Ishikawa (cell line): Measurements from ENCODE around the gene SLX1A.
"Not testable (repeated sequence)": the region's sequence is repeated elsewhere in the genome, so short reads cannot be mapped to it uniquely, and the experiment has no call there.

ENCODE experiments used
- CEBPB ChIP-seq: IDR thresholded peaks from 2 replicates; pipeline ENCODE4 v1.6.1; 2012
- CREB1 ChIP-seq: IDR thresholded peaks from 2 replicates; pipeline ENCODE4 v1.6.1; 2012; ENCODE audit warnings: low read depth
- EGR1 ChIP-seq: IDR thresholded peaks from 2 replicates; pipeline ENCODE4 v1.6.1; 2012
- EP300 ChIP-seq: IDR thresholded peaks from 2 replicates; pipeline ENCODE4 v1.6.1; 2012; ENCODE audit warnings: borderline replicate concordance
- FOXM1 ChIP-seq: IDR thresholded peaks from 2 replicates; pipeline ENCODE4 v1.6.1; 2012; ENCODE audit warnings: low read depth, borderline replicate concordance
- MAX ChIP-seq: IDR thresholded peaks from 2 replicates; pipeline ENCODE4 v1.6.1; 2012
- NFIC ChIP-seq: IDR thresholded peaks from 2 replicates; pipeline ENCODE4 v1.6.1; 2012
- RAD21 ChIP-seq: IDR thresholded peaks from 2 replicates; pipeline ENCODE4 v1.6.1; 2012; ENCODE audit warnings: low read depth
- REST ChIP-seq: IDR thresholded peaks from 2 replicates; pipeline ENCODE4 v1.6.1; 2012; ENCODE audit warnings: low read depth, mild to moderate bottlenecking
- TAF1 ChIP-seq: IDR thresholded peaks from 2 replicates; pipeline ENCODE4 v1.6.1; 2012; ENCODE audit warnings: low read depth, mild to moderate bottlenecking
- TCF12 ChIP-seq: IDR thresholded peaks from 2 replicates; pipeline ENCODE4 v1.6.1; 2012; ENCODE audit warnings: low read depth
- TEAD4 ChIP-seq: IDR thresholded peaks from 2 replicates; pipeline ENCODE4 v1.6.1; 2012
- USF1 ChIP-seq: IDR thresholded peaks from 2 replicates; pipeline ENCODE4 v1.6.1; 2012
- YY1 ChIP-seq: IDR thresholded peaks from 2 replicates; pipeline ENCODE4 v1.6.1; 2012; ENCODE audit warnings: low read depth
- ZBTB7A ChIP-seq: IDR thresholded peaks from 2 replicates; pipeline ENCODE4 v1.6.1; 2012; ENCODE audit warnings: low read depth

SLX1A gene

GRCh38 chr16:30193615-30194014, at the start of gene SLX1A, which contains the start of gene BOLA2B:
TSS of gene SLX1A (plus strand) at chr16:30193875. CDS start at chr16:30194085, 210 bp downstream.
TSS of gene BOLA2B (minus strand) at chr16:30193666. CDS start at chr16:30193595, 71 bp downstream.
- TF ChIP-seq NFIC, EP300, RAD21: not testable (repeated sequence)

- TF ChIP-seq CREB1 (no peak), CEBPB (no peak), MAX (no peak), FOXM1 (no peak), EP300 (no peak), ZBTB7A (no peak), TEAD4 (no peak), REST (no peak), YY1 (no peak)
These were observed 49.7 kb upstream of the SLX1A start for GRCh38 chr16:30144017-30144416.

GRCh38 chr16:30144917-30145316, 48.8 kb upstream of the SLX1A start:
- TF ChIP-seq TCF12, result no peak

GRCh38 chr16:30145657-30146056, 48.0 kb upstream of the SLX1A start:
- TF ChIP-seq MAX (no peak), EGR1 (no peak), TCF12 (no peak), TAF1 (no peak), USF1 (no peak), TEAD4 (no peak), RAD21 (no peak), EP300 (no peak), FOXM1 (no peak), YY1 (no peak), CREB1 (no peak), NFIC (no peak), REST (no peak)

GRCh38 chr16:30147843-30148510, 45.7 kb upstream of the SLX1A start:
- TF ChIP-seq RAD21, result no peak
- TF ChIP-seq MAX, result no peak
- TF ChIP-seq FOXM1, result no peak
- TF ChIP-seq TEAD4, result no peak
- TF ChIP-seq NFIC, result no peak
- TF ChIP-seq CREB1, result no peak
- TF ChIP-seq ZBTB7A, result no peak
- TF ChIP-seq REST, result no peak
- TF ChIP-seq EGR1, result no peak
